ENCODE data around the gene EYA4.

- TF ChIP-seq POLR2A (IDR thresholded peaks at IDR 0.05; ENCODE audit: low read depth, low read length), result no peak
- no peak for TF ChIP-seq CTCF (conservative IDR thresholded peaks at IDR 0.05; ENCODE audit: low read depth, low read length)
- TF ChIP-seq SMC3 (IDR thresholded peaks at IDR 0.05; ENCODE audit: low read depth, low read length), result no peak
- no peak for TF ChIP-seq CEBPB (IDR thresholded peaks at IDR 0.05; ENCODE audit: low read depth, low read length)
- TF ChIP-seq RAD21 (IDR thresholded peaks at IDR 0.05; ENCODE audit: low read length), result no peak
- TF ChIP-seq MXI1 (IDR thresholded peaks at IDR 0.05; ENCODE audit: borderline replicate concordance, low read depth, low read length), result no peak
- no peak for TF ChIP-seq MAZ (IDR thresholded peaks at IDR 0.05; ENCODE audit: borderline replicate concordance, low read depth, low read length)
- no peak for TF ChIP-seq RFX5 (IDR thresholded peaks at IDR 0.05; ENCODE audit: low read depth, low read length)
- TF ChIP-seq ELK1 (IDR thresholded peaks at IDR 0.05; ENCODE audit: borderline replicate concordance, low read depth, low read length), result no peak
Measured at GRCh38 chr6:133487174-133487573, 246.0 kb downstream of the EYA4 start.

Data from IMR-90 (cell line).